NT2/D1 (cell line): Measurements from ENCODE around the gene DOCK3.
"Not testable (repeated sequence)": the region's sequence is repeated elsewhere in the genome, so short reads cannot be mapped to it uniquely, and the experiment has no call there.

Source experiments
- YY1 ChIP-seq: IDR thresholded peaks from 2 replicates; pipeline ENCODE4 v1.6.1; 2011; ENCODE audit not compliant: insufficient read length, insufficient read depth
- ZNF274 ChIP-seq: IDR thresholded peaks from 2 replicates; pipeline ENCODE4 v1.6.1; 2011; ENCODE audit warnings: mild to moderate bottlenecking, low read depth, low read length

DNA sequence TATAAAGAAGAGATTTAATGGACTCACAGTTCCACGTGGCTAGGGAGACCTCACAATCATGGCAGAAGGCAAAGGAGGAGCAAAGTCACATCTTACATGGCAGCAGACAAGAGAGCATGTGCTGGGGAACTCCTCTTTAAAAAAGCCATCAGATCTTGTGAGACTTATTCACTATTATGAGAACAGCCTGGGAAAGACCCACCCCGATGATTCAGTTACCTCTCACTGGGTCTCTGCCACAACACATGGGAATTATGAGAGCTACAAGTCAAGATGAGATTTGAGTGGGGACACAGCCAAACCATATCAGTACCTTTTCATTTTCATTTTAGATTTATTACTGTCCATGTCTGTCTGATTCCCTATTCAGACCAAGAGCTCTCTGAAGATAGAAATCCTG is 258.2 kb downstream of the DOCK3 start:
- TF ChIP-seq YY1, ZNF274: not testable (repeated sequence)
